Measurements from ENCODE around the gene MGAT4C. TPM values are rescaled to one million over a fixed set of nuclear protein-coding genes. Genes with fewer than 3 reads are reported as not detected.

MGAT4C gene
- polyA plus RNA-seq, 1 donor (not counting 4 experiments of a cell fraction or from before 2014, with no cell fraction given): not detected

- DNase-seq (ENCODE audit: low read depth, low spot score) (no peak), FAIRE-seq (no peak)
- Histone ChIP-seq H3K4me2 (ENCODE audit: control insufficient read depth, extremely low read depth, insufficient read depth, low read depth, low read length) (no peak overlapping the region), H3K27me3 (ENCODE audit: control insufficient read depth, extremely low read depth, insufficient read depth, low read length) (no peaks in the 10 kb centered on the region), H3K9ac (ENCODE audit: control insufficient read depth, extremely low read depth, insufficient read depth, low read length) (no peak overlapping the region), H3K9me1 (ENCODE audit: control insufficient read depth, extremely low read depth, insufficient read depth, low read length) (no peaks in the 10 kb centered on the region), H2AFZ (ENCODE audit: control insufficient read depth, low read length) (no peak overlapping the region), H3K4me1 (ENCODE audit: control insufficient read depth, extremely low read depth, insufficient read depth, low read length) (no peaks in the 10 kb centered on the region), H3K27ac (ENCODE audit: control insufficient read depth, insufficient read depth, low read length) (no peak overlapping the region), H3K79me2 (ENCODE audit: control insufficient read depth, insufficient read depth, low read length) (no peaks in the 10 kb centered on the region), H3K4me3 (ENCODE audit: control insufficient read depth in 2 of 3, extremely low read depth in 1 of 3, insufficient read depth in 2 of 3, low read depth in 1 of 3, low read length in 3 of 3) (no peak overlapping the region), H3K9me3 (ENCODE audit: control insufficient read depth, low read depth, low read length) (no peaks in the 10 kb centered on the region), H3K36me3 (ENCODE audit: control insufficient read depth in 2 of 2, extremely low read depth in 1 of 2, insufficient read depth in 2 of 2, low read length in 2 of 2) (no peaks in the 10 kb centered on the region), H4K20me1 (ENCODE audit: control insufficient read depth, extremely low read depth, insufficient read depth, low read length) (no peaks in the 10 kb centered on the region)
- dilution Hi-C loops (cut with MboI; ENCODE audit: extremely low pct_ligation_motif_present, low sequenced_read_pairs): no loop called here
- no peak for TF ChIP-seq EZH2 (IDR thresholded peaks at IDR 0.05; ENCODE audit: low read length)
- TF ChIP-seq, protein P1, sequence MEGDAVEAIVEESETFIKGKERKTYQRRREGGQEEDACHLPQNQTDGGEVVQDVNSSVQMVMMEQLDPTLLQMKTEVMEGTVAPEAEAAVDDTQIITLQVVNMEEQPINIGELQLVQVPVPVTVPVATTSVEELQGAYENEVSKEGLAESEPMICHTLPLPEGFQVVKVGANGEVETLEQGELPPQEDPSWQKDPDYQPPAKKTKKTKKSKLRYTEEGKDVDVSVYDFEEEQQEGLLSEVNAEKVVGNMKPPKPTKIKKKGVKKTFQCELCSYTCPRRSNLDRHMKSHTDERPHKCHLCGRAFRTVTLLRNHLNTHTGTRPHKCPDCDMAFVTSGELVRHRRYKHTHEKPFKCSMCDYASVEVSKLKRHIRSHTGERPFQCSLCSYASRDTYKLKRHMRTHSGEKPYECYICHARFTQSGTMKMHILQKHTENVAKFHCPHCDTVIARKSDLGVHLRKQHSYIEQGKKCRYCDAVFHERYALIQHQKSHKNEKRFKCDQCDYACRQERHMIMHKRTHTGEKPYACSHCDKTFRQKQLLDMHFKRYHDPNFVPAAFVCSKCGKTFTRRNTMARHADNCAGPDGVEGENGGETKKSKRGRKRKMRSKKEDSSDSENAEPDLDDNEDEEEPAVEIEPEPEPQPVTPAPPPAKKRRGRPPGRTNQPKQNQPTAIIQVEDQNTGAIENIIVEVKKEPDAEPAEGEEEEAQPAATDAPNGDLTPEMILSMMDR (optimal IDR thresholded peaks at IDR 0.05 in 1 of 3, IDR thresholded peaks at IDR 0.05 in 1 of 3, conservative IDR thresholded peaks at IDR 0.05 in 1 of 3; ENCODE audit: extremely low read depth in 1 of 3, insufficient read depth in 2 of 3, low read length in 3 of 3): no peak
These were observed 276.6 kb downstream of the MGAT4C start for GRCh38 chr12:85979641-85980040.

DNA sequence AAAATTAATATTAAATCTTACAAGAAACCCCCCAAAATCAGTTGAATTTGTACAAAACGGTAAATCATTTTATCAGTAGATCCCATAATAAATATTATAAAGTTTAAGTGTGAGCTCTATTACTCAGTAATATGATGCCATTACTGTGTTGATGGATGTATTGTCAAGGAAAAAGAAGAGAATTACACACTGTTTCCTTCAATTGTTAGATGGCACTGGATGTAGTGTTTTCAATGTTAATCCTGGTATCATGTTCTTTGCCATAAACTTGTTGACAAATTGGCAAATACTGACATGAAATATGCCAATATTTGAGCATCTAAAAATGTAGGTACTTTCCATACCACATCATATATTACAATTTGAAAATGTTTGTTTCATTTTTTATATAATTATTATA is 280.5 kb downstream of the MGAT4C start:
- H2AFZ ChIP-seq (ENCODE audit: control insufficient read depth, low read length): no peak overlapping the region
- no peaks in the 10 kb centered on the region for H3K36me3 ChIP-seq (ENCODE audit: control insufficient read depth in 2 of 2, extremely low read depth in 1 of 2, insufficient read depth in 2 of 2, low read length in 2 of 2)
- no peaks in the 10 kb centered on the region for H4K20me1 ChIP-seq (ENCODE audit: control insufficient read depth, extremely low read depth, insufficient read depth, low read length)
- no peak overlapping the region for H3K27ac ChIP-seq (ENCODE audit: control insufficient read depth, insufficient read depth, low read length)
- dilution Hi-C loops (cut with MboI; ENCODE audit: extremely low pct_ligation_motif_present, low sequenced_read_pairs): no loop called here
- H3K9me3 ChIP-seq (ENCODE audit: control insufficient read depth, low read depth, low read length): no peaks in the 10 kb centered on the region
- FAIRE-seq: no peak
- TF ChIP-seq, protein P1 (optimal IDR thresholded peaks at IDR 0.05 in 1 of 3, IDR thresholded peaks at IDR 0.05 in 1 of 3, conservative IDR thresholded peaks at IDR 0.05 in 1 of 3; ENCODE audit: extremely low read depth in 1 of 3, insufficient read depth in 2 of 3, low read length in 3 of 3): no peak
- TF ChIP-seq EZH2 (IDR thresholded peaks at IDR 0.05; ENCODE audit: low read length): no peak
- H3K4me2 ChIP-seq (ENCODE audit: control insufficient read depth, extremely low read depth, insufficient read depth, low read depth, low read length): no peak overlapping the region
- no peak overlapping the region for H3K9ac ChIP-seq (ENCODE audit: control insufficient read depth, extremely low read depth, insufficient read depth, low read length)
- no peaks in the 10 kb centered on the region for H3K4me1 ChIP-seq (ENCODE audit: control insufficient read depth, extremely low read depth, insufficient read depth, low read length)
- no peak for DNase-seq (ENCODE audit: low read depth, low spot score)
- H3K4me3 ChIP-seq (ENCODE audit: control insufficient read depth in 2 of 3, extremely low read depth in 1 of 3, insufficient read depth in 2 of 3, low read depth in 1 of 3, low read length in 3 of 3): no peak overlapping the region
- no peaks in the 10 kb centered on the region for H3K27me3 ChIP-seq (ENCODE audit: control insufficient read depth, extremely low read depth, insufficient read depth, low read length)
- no peaks in the 10 kb centered on the region for H3K79me2 ChIP-seq (ENCODE audit: control insufficient read depth, insufficient read depth, low read length)
- no peaks in the 10 kb centered on the region for H3K9me1 ChIP-seq (ENCODE audit: control insufficient read depth, extremely low read depth, insufficient read depth, low read length)
